Natural killer cell (primary cell): ENCODE data around the gene ABO. TPM values are rescaled to one million over a fixed set of nuclear protein-coding genes. Genes with fewer than 3 reads are reported as not detected.
"Not testable (repeated sequence)": the region's sequence is repeated elsewhere in the genome, so short reads cannot be mapped to it uniquely, and the experiment has no call there.

Source experiments
- ATAC-seq, 3 donors: fragments of 150-1000 bp in 2 of 3; fragments of 200-7000 bp in 1 of 3; cut with Tn5 transposase; 1 replicate in 1 of 3; 2 replicates in 2 of 3; pipeline ENCODE4 v1.10.0; 2021; ENCODE audit warnings: mild to moderate bottlenecking in 2 of 3, moderate library complexity in 2 of 3
- DNase-seq, 2 donors: peaks; one replicate each; pipeline versions ENCODE4 v3.0.0 to v3.0.0-alpha.2; 2013 to 2021; ENCODE audit warnings: mixed read lengths in 1 of 2
- H3K27ac ChIP-seq: one replicate; pipeline ENCODE4 v1.5.1; 2013; ENCODE audit warnings: mild to moderate bottlenecking, low read length
- H3K27me3 ChIP-seq: one replicate; pipeline ENCODE4 v1.6.1; 2013; ENCODE audit warnings: low read length; ENCODE audit not compliant: control insufficient read depth, insufficient read depth
- H3K36me3 ChIP-seq: one replicate; pipeline ENCODE4 v1.6.1; 2013; ENCODE audit warnings: low read length; ENCODE audit not compliant: control insufficient read depth, insufficient read depth
- H3K4me1 ChIP-seq: one replicate; pipeline ENCODE4 v1.6.1; 2013; ENCODE audit warnings: low read length; ENCODE audit not compliant: control insufficient read depth, insufficient read depth
- H3K4me3 ChIP-seq: one replicate; pipeline ENCODE4 v1.5.1; 2013; ENCODE audit warnings: low read length
- H3K9me3 ChIP-seq: one replicate; pipeline ENCODE4 v1.6.1; 2013; ENCODE audit warnings: low read length; ENCODE audit not compliant: control insufficient read depth, insufficient read depth
- H3K27ac Mint-ChIP-seq, 2 donors: one replicate each; pipeline ENCODE4 v1.8.0; 2022; ENCODE audit warnings: mild to moderate bottlenecking in 2 of 2, mixed read lengths in 2 of 2, moderate library complexity in 1 of 2
- H3K27me3 Mint-ChIP-seq, 2 donors: one replicate each; pipeline ENCODE4 v1.8.0; 2022; ENCODE audit warnings: low read depth in 2 of 2, mixed read lengths in 2 of 2
- H3K36me3 Mint-ChIP-seq: one replicate; pipeline ENCODE4 v1.8.0; 2022; ENCODE audit warnings: mixed read lengths
- H3K4me1 Mint-ChIP-seq, 2 donors: one replicate each; pipeline ENCODE4 v1.8.0; 2022; ENCODE audit warnings: mixed read lengths in 2 of 2
- H3K4me3 Mint-ChIP-seq: one replicate; pipeline ENCODE4 v1.8.0; 2022; ENCODE audit warnings: mild to moderate bottlenecking, moderate library complexity, mixed read lengths
- H3K9me3 Mint-ChIP-seq, 2 donors: one replicate each; pipeline ENCODE4 v1.8.0; 2022; ENCODE audit warnings: mixed read lengths in 2 of 2
- CTCF ChIP-seq: fragments of 200-600 bp; IDR thresholded peaks from one replicate; pipeline ENCODE4 v1.8.0; 2022; ENCODE audit warnings: antibody characterized with exemption
- WGBS: methylation state at CpG from one replicate; pipeline ENCODE4 v1.1.7; 2013; ENCODE audit warnings: missing lambda C conversion rate; ENCODE audit not compliant: insufficient coverage; 5-methylcytosine and 5-hydroxymethylcytosine counted together
- intact Hi-C: fragments of 100-400 bp; cut with micrococcal nuclease; formaldehyde crosslinking; loops from one replicate; pipeline ENCODE4 v1.14.2; 2022
- total RNA-seq, 4 donors: library from RNA; stranded (reverse); fragments of 120-200 nt in 1 of 4; gene quantifications; one replicate each; pipeline versions ENCODE4 v1.2.3 to v1.2.4, GENCODE V29; 2013 to 2022

The ABO gene
- total RNA-seq, 3 donors from 2014 or later (not counting 1 experiment from before 2014, with no cell fraction given): 0.20 to 4.2 (median 0.56) TPM

GRCh38 chr9:133226219-133227171 is 48.5 kb downstream of the ABO start:
- no peaks in the 10 kb centered on the region for H3K36me3 Mint-ChIP-seq
- 69% methylated on average over 25 of the region's 25 CpGs for WGBS
- Histone ChIP-seq H3K27me3 (no peaks in the 10 kb centered on the region), H3K36me3 (no peaks in the 10 kb centered on the region), H3K27ac (no peak overlapping the region), H3K4me3 (no peak overlapping the region), H3K9me3 (no peaks in the 10 kb centered on the region), H3K4me1 (no peaks in the 10 kb centered on the region)
- H3K4me3 Mint-ChIP-seq: no peak overlapping the region
- no peaks in the 10 kb centered on the region for H3K4me1 Mint-ChIP-seq
- no peak for TF ChIP-seq CTCF
- H3K27me3 Mint-ChIP-seq: peaks cover 0 to 4% of the 10 kb centered on the region in 2 donors
- intact Hi-C loops: no loop called here
- H3K9me3 Mint-ChIP-seq: no peaks in the 10 kb centered on the region
- no peak overlapping the region for H3K27ac Mint-ChIP-seq
- DNase-seq (no peak), ATAC-seq (no peak)

- DNase-seq (no peak), ATAC-seq (no peak)
- 91% methylated on average over 38 of the region's 38 CpGs for WGBS
- no peaks in the 10 kb centered on the region for H3K9me3 Mint-ChIP-seq
- Histone ChIP-seq H3K4me3 (no peak overlapping the region), H3K27ac (no peak overlapping the region), H3K36me3 (no peaks in the 10 kb centered on the region), H3K4me1 (no peaks in the 10 kb centered on the region), H3K27me3 (no peaks in the 10 kb centered on the region), H3K9me3 (no peaks in the 10 kb centered on the region)
- H3K4me3 Mint-ChIP-seq: no peak overlapping the region
- no peak overlapping the region for H3K27ac Mint-ChIP-seq
- H3K27me3 Mint-ChIP-seq: peaks cover 5 to 8% of the 10 kb centered on the region in 2 donors
- no peak for TF ChIP-seq CTCF
- intact Hi-C loops: no loop called here
- H3K4me1 Mint-ChIP-seq: no peaks in the 10 kb centered on the region
- no peaks in the 10 kb centered on the region for H3K36me3 Mint-ChIP-seq
Measured at GRCh38 chr9:133225171-133226011, 49.6 kb downstream of the ABO start.

- Histone ChIP-seq H3K9me3 (no peaks in the 10 kb centered on the region), H3K27me3 (no peaks in the 10 kb centered on the region), H3K27ac (no peak overlapping the region), H3K36me3 (no peaks in the 10 kb centered on the region), H3K4me3 (no peak overlapping the region), H3K4me1 (no peaks in the 10 kb centered on the region)
- DNase-seq (no peak), ATAC-seq (no peak)
- WGBS: 86% methylated on average over 12 of the region's 12 CpGs
- H3K36me3 Mint-ChIP-seq: no peaks in the 10 kb centered on the region
- peaks cover 10% of the 10 kb centered on the region in 2 donors for H3K27me3 Mint-ChIP-seq
- H3K4me3 Mint-ChIP-seq: no peak overlapping the region
- intact Hi-C loops: no loop called here
- no peaks in the 10 kb centered on the region for H3K9me3 Mint-ChIP-seq
- H3K27ac Mint-ChIP-seq: no peak overlapping the region
- TF ChIP-seq CTCF: no peak
- H3K4me1 Mint-ChIP-seq: no peaks in the 10 kb centered on the region
Measured at GRCh38 chr9:133224762-133225161, 50.2 kb downstream of the ABO start.

- H3K36me3 ChIP-seq, H3K36me3 Mint-ChIP-seq, DNase-seq, intact Hi-C loops, H3K4me3 ChIP-seq, H3K27ac ChIP-seq, H3K27ac Mint-ChIP-seq, H3K4me1 Mint-ChIP-seq, H3K9me3 ChIP-seq, H3K27me3 ChIP-seq, H3K4me3 Mint-ChIP-seq, H3K4me1 ChIP-seq, H3K9me3 Mint-ChIP-seq, ATAC-seq: not testable (repeated sequence)
- peaks cover 11 to 25% of the 10 kb centered on the region in 2 donors for H3K27me3 Mint-ChIP-seq
- 52% methylated on average over 13 of the region's 13 CpGs for WGBS
Measured at GRCh38 chr9:133223159-133223756, 51.7 kb downstream of the ABO start.

- H3K4me3 Mint-ChIP-seq, intact Hi-C loops, ATAC-seq, H3K36me3 Mint-ChIP-seq, H3K9me3 Mint-ChIP-seq, H3K4me3 ChIP-seq, DNase-seq, H3K36me3 ChIP-seq, H3K27me3 ChIP-seq, H3K27ac Mint-ChIP-seq, H3K27ac ChIP-seq, H3K4me1 ChIP-seq, H3K9me3 ChIP-seq, H3K4me1 Mint-ChIP-seq: not testable (repeated sequence)
- 86% methylated on average over 12 of the region's 12 CpGs for WGBS
- peaks cover 18 to 37% of the 10 kb centered on the region in 2 donors for H3K27me3 Mint-ChIP-seq
Measured at GRCh38 chr9:133221994-133222393, 53.0 kb downstream of the ABO start.
